LNCaP clone FGC (cell line): Measurements from ENCODE around the gene PRKCG.

Source experiments
- DNase-seq: peaks from one replicate; pipeline ENCODE4 v3.0.0-alpha.2; 2011; ENCODE audit warnings: low read depth
- H3K4me3 ChIP-seq: 2 replicates; pipeline ENCODE4 v1.5.1; 2011; ENCODE audit warnings: mild to moderate bottlenecking, low read depth, low read length, control low read depth
- CTCF ChIP-seq: IDR thresholded peaks from 2 replicates; pipeline ENCODE4 v1.5.1; 2012; ENCODE audit warnings: mild to moderate bottlenecking; ENCODE audit not compliant: control insufficient read depth, insufficient read depth; ENCODE audit errors: extremely low read depth

The PRKCG gene

GRCh38 chr19:53908106-53908934, 26.3 kb downstream of the PRKCG start:
- no peak for DNase-seq
- no peak overlapping the region for H3K4me3 ChIP-seq
- no peak for TF ChIP-seq CTCF

DNA sequence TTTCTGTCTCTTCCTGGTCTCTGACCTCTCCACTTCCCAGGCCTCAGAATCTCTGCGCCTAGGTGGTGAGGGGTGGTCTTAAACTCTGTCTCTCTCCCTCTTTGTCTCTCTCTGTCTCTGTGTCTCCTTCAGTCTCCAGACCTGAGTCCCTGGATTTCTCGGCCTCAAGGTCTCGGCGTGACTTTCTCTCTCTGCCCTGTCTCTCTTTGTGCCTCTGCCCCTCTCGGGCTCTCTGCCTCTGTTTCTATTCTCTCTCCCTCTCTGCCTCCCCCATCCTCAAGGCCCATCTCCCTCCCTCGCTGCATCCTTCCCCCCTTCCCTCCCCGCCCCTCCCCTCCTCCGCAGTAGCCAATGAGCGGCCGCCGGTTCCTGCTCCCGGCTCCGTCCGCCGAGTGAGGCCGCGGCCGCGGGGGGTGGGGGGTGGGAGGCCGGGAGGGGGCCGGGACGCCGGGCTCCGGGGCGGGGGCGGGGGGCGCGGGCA, 27.0 kb downstream of the PRKCG start, which contains the start of gene CACNG7:
TSS of gene CACNG7 (plus strand) at position 344 of the 481 bp plus-strand sequence. CDS start 3,554 bp downstream, outside the sequence.
- H3K4me3 ChIP-seq: no peak within 1 kb of the TSS
- TF ChIP-seq CTCF: no peak
- DNase-seq: no peak

- no peak for DNase-seq
- TF ChIP-seq CTCF: no peak
- H3K4me3 ChIP-seq: no peak overlapping the region
These were observed 27.6 kb downstream of the PRKCG start for GRCh38 chr19:53909471-53910169.

GRCh38 chr19:53910170-53910518, 28.1 kb downstream of the PRKCG start:
- no peak overlapping the region for H3K4me3 ChIP-seq
- DNase-seq: no peak
- TF ChIP-seq CTCF: no peak

DNA sequence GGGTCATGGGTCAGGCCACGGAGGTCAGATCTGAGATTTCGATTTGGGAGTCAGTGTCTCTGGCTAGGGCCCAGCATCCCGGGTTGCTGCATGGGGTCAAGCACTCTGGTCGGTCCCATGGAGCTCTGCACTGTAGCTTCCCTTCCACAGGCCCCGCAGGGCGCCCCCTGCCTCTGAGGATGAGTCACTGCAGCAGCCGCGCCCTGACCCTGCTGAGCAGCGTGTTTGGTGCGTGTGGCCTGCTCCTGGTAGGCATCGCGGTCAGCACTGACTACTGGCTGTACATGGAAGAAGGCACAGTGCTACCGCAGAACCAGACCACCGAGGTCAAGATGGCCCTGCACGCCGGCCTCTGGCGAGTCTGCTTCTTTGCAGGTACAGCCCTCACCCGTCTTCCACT, 30.7 kb downstream of the PRKCG start:
- no peak for TF ChIP-seq CTCF
- DNase-seq: no peak
- H3K4me3 ChIP-seq: no peak overlapping the region

- no peak overlapping the region for H3K4me3 ChIP-seq
- DNase-seq: no peak
- TF ChIP-seq CTCF: no peak
These were observed 33.0 kb downstream of the PRKCG start for GRCh38 chr19:53915000-53915399.

DNA sequence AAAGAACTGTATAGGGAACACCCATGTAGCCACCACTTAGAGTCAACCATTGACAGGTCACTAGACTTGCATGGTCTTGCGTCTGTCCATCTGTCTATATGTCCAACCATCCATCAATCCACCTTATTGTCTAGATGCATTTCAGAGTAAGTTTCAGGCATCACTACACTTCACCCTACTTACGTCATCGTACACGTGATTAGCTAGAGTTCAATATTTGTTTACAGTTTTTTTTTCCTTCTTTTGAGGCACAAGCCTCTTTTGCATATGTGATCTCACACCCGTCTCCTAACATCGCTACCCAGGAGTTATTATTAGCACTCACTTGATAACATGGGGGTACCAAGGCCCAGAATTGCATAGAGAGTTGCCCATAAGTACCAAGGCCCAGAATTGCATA, 34.0 kb downstream of the PRKCG start:
- no peak overlapping the region for H3K4me3 ChIP-seq
- no peak for TF ChIP-seq CTCF
- DNase-seq: no peak
